Inferior parietal cortex (tissue), 1 donor: ENCODE results near the gene P2RY2.

Experiments
- DNase-seq: peaks from one replicate; pipeline ENCODE4 v3.0.0-alpha.2; 2016; ENCODE audit errors: extremely low spot score

The P2RY2 gene

GRCh38 chr11:73285721-73286120 is 67.6 kb downstream of the P2RY2 start:
- DNase-seq = no peak
